ENCODE measurements around the gene NOL3. TPM values are rescaled to one million over a fixed set of nuclear protein-coding genes. Genes with fewer than 3 reads are reported as not detected.
A peak's percentile ranks its signal among the peaks of the same experiment; 100 is the strongest.

Gene NOL3
- total RNA-seq, 4 donors from 2014 or later, result 17.1 to 60.4 (median 41.3) TPM

- TF ChIP-seq CTCF (IDR thresholded peaks at IDR 0.05), result no peak
Observed at GRCh38 chr16:67195676-67196075, 25.3 kb downstream of the NOL3 start.

GRCh38 chr16:67196881-67197280, 26.5 kb downstream of the NOL3 start:
- no peak for TF ChIP-seq CTCF (IDR thresholded peaks at IDR 0.05)
- no peak for ATAC-seq (ENCODE audit: low FRiP score)
- DNase-seq (ENCODE audit: low spot score), result no peak

More at GRCh38 chr16:67195676-67196075, 25.3 kb downstream of the NOL3 start:
- ATAC-seq (ENCODE audit: low FRiP score) (no peak), DNase-seq (ENCODE audit: low spot score) (no peak)

- no peak for TF ChIP-seq CTCF (IDR thresholded peaks at IDR 0.05)
- ATAC-seq (ENCODE audit: low FRiP score), result no peak
- DNase-seq (ENCODE audit: low spot score), result no peak
Observed at GRCh38 chr16:67197704-67198103, 27.4 kb downstream of the NOL3 start.

GRCh38 chr16:67198238-67198734, 27.9 kb downstream of the NOL3 start:
- no peak for ATAC-seq (ENCODE audit: low FRiP score)
- TF ChIP-seq CTCF (IDR thresholded peaks at IDR 0.05), result no peak

GRCh38 chr16:67199011-67199807, 28.9 kb downstream of the NOL3 start, which contains the start of gene ELMO3:
ELMO3 (plus strand) TSS chr16:67199131; CDS start chr16:67199327, 196 bp downstream.
- no peak for TF ChIP-seq CTCF (IDR thresholded peaks at IDR 0.05)
- ATAC-seq (ENCODE audit: low FRiP score), result peak; percentile 42

More at GRCh38 chr16:67198238-67198734, 27.9 kb downstream of the NOL3 start:
- no peak for DNase-seq (ENCODE audit: low spot score)

GRCh38 chr16:67199808-67200198, 29.5 kb downstream of the NOL3 start:
- DNase-seq (ENCODE audit: low spot score) (no peak), ATAC-seq (ENCODE audit: low FRiP score) (no peak)
- TF ChIP-seq CTCF (IDR thresholded peaks at IDR 0.05), result no peak

More at GRCh38 chr16:67199011-67199807, 28.9 kb downstream of the NOL3 start, which contains the start of gene ELMO3:
- no peak for DNase-seq (ENCODE audit: low spot score)

GRCh38 chr16:67200491-67200890, 30.2 kb downstream of the NOL3 start:
- no peak for DNase-seq (ENCODE audit: low spot score)
- no peak for TF ChIP-seq CTCF (IDR thresholded peaks at IDR 0.05)

More at GRCh38 chr16:67200491-67200890, 30.2 kb downstream of the NOL3 start:
- no peak for ATAC-seq (ENCODE audit: low FRiP score)

All from omental fat pad (tissue), 4 donors.